Panc1 (cell line): ENCODE data around the gene AKAP6. TPM values are rescaled to one million over a fixed set of nuclear protein-coding genes. Genes with fewer than 3 reads are reported as not detected.

Source experiments
- ATAC-seq: fragments of 200-7000 bp; cut with Tn5 transposase; 2 replicates; pipeline ENCODE4 v1.9.1; 2020; ENCODE audit warnings: mild to moderate bottlenecking, moderate library complexity
- BruUV-seq: library from RNA; stranded (reverse); fragments of 400-500 nt; replicated peaks from 2 replicates; lab custom pipeline; 2021; lab: Mats Ljungman, UMichigan
- CTCF ChIA-PET: fragments of 300-600 bp; sonication (Branson Sonifier 250); formaldehyde crosslinking; loops from one replicate; lab custom pipeline; 2022; ENCODE audit warnings: antibody characterized with exemption; lab: Charles Lee
- POLR2A ChIA-PET: fragments of 300-600 bp; sonication (Branson Sonifier 250); formaldehyde crosslinking; loops from one replicate; lab custom pipeline; 2022; ENCODE audit warnings: antibody characterized with exemption; lab: Charles Lee
- DNase-seq: peaks from one replicate; pipeline ENCODE4 v3.0.0-alpha.2; 2010; ENCODE audit warnings: low read depth, low spot score
- H3K27ac ChIP-seq: 2 replicates; pipeline ENCODE4 v1.5.1; 2011; ENCODE audit warnings: mild to moderate bottlenecking, low read length, inconsistent platforms
- H3K27me3 ChIP-seq: fragments of 200-500 bp; sonication (Bioruptor generic); 2 replicates; pipeline ENCODE4 v1.6.0; 2014; ENCODE audit warnings: low read length, inconsistent platforms; ENCODE audit not compliant: control insufficient read depth, insufficient read depth
- H3K36me3 ChIP-seq: fragments of 200-500 bp; sonication (Bioruptor generic); 2 replicates; pipeline ENCODE4 v1.5.1; 2014; ENCODE audit warnings: inconsistent platforms, mild to moderate bottlenecking, low read length, moderate library complexity; ENCODE audit not compliant: control insufficient read depth, insufficient read depth
- H3K4me1 ChIP-seq: 2 replicates; pipeline ENCODE4 v1.5.1; 2011; ENCODE audit warnings: inconsistent platforms, mild to moderate bottlenecking, low read length, moderate library complexity; ENCODE audit not compliant: control insufficient read depth, insufficient read depth
- H3K4me3 ChIP-seq, 2 experiments: 2 replicates each; pipeline ENCODE4 v1.5.1; 2011 to 2012; ENCODE audit warnings: low read depth in 2 of 2, low read length in 2 of 2, mild to moderate bottlenecking in 2 of 2, inconsistent platforms in 1 of 2, moderate library complexity in 1 of 2
- H3K9me3 ChIP-seq: fragments of 200-500 bp; sonication (Bioruptor generic); 2 replicates; pipeline ENCODE4 v1.5.1; 2014; ENCODE audit warnings: low read depth, mild to moderate bottlenecking, inconsistent platforms, low read length, moderate library complexity; ENCODE audit not compliant: control insufficient read depth, insufficient read depth
- POLR2AphosphoS5 ChIP-seq: IDR thresholded peaks from 2 replicates; pipeline ENCODE4 v1.6.1; 2012; ENCODE audit warnings: mild to moderate bottlenecking, low read depth, low read length, moderate library complexity
- REST ChIP-seq, 2 experiments: IDR thresholded peaks; 2 replicates each; pipeline ENCODE4 v1.6.1; 2011 to 2012; ENCODE audit warnings: low read depth in 2 of 2, control low read depth in 1 of 2, low read length in 1 of 2, mild to moderate bottlenecking in 1 of 2, moderate library complexity in 1 of 2; ENCODE audit not compliant: insufficient read depth in 1 of 2
- SIN3A ChIP-seq: IDR thresholded peaks from 2 replicates; pipeline ENCODE4 v1.6.1; 2012; ENCODE audit warnings: low read depth, mild to moderate bottlenecking, low read length, moderate library complexity, borderline replicate concordance; ENCODE audit not compliant: insufficient read depth
- TCF7L2 ChIP-seq: IDR thresholded peaks from 2 replicates; pipeline ENCODE4 v1.6.1; 2011; ENCODE audit warnings: mild to moderate bottlenecking, low read depth, low read length, inconsistent platforms
- in situ Hi-C: cut with HindIII; loops from 2 replicates; pipeline ENCODE4 v1.10.0; 2016; ENCODE audit warnings: low sequenced_read_pairs, low pct_unique_long_range_greater_than_20kb
- intact Hi-C: fragments of 100-400 bp; cut with micrococcal nuclease; formaldehyde crosslinking; loops from one replicate; pipeline ENCODE4 v1.10.0; 2022; ENCODE audit not compliant: unreplicated experiment
- total RNA-seq: library from RNA; stranded (reverse); gene quantifications from one replicate; pipeline ENCODE4 v1.2.1, GENCODE V29; 2021; ENCODE audit not compliant: unreplicated experiment
- TF ChIP-seq, protein P1 (sequence below): fragments of 450-650 bp; IDR thresholded peaks from 2 replicates; pipeline ENCODE4 v1.5.1; 2017; ENCODE audit warnings: mild to moderate bottlenecking

Gene AKAP6
- total RNA-seq, 1 experiment from 2014 or later, result 0.82 TPM

DNA sequence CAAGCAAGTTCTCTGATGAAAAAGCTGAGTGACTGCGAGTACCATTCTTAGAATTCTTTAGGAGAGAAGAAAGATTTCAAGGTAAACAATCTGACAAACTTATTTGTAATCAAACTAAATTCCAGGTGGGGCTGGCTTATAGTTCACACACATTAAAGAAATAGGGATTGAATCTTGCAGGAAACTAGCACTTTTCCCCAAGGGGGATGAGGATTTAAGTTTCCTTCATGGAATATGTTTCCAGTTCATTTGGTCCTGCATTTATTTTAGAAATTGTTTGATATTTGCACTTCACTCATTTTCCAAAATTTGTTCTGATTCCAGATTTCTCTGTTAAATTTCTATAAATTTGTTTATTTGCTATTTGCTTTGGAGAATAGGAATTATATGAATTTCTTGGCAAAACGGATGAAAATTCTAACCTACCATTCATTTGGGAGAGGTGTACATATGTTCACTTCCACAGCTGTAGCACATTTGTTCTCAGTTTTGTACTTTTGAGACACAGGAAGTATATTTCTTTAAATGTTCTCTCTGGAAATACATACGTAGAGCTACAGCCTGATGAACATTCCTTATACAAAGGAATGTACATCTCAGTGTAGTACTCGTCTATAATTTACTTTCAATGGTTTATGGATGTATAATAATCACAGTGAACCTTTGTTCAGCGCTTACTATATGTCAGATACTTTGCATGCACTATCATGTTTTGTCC lies 145.5 kb downstream of the AKAP6 start:
- DNase-seq (no peak), ATAC-seq (no peak)
- Histone ChIP-seq H3K27me3 (peaks cover 4% of the 10 kb centered on the region; the same call in 1 of the 2 replicates), H3K36me3 (no peaks in the 10 kb centered on the region), H3K9me3 (no peaks in the 10 kb centered on the region), H3K27ac (no peak overlapping the region), H3K4me1 (no peaks in the 10 kb centered on the region), H3K4me3 (no peak overlapping the region)
- TF ChIP-seq REST (IDR thresholded peaks at IDR 0.05; ENCODE audit: insufficient read depth in 1 of 2, low read depth in 2 of 2, low read length in 1 of 2), result no peak
- TF ChIP-seq POLR2AphosphoS5, result no peak
- no peak for TF ChIP-seq SIN3A
- no peak for TF ChIP-seq TCF7L2
- TF ChIP-seq, protein P1, sequence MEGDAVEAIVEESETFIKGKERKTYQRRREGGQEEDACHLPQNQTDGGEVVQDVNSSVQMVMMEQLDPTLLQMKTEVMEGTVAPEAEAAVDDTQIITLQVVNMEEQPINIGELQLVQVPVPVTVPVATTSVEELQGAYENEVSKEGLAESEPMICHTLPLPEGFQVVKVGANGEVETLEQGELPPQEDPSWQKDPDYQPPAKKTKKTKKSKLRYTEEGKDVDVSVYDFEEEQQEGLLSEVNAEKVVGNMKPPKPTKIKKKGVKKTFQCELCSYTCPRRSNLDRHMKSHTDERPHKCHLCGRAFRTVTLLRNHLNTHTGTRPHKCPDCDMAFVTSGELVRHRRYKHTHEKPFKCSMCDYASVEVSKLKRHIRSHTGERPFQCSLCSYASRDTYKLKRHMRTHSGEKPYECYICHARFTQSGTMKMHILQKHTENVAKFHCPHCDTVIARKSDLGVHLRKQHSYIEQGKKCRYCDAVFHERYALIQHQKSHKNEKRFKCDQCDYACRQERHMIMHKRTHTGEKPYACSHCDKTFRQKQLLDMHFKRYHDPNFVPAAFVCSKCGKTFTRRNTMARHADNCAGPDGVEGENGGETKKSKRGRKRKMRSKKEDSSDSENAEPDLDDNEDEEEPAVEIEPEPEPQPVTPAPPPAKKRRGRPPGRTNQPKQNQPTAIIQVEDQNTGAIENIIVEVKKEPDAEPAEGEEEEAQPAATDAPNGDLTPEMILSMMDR, result no peak
- no TSS peak for BruUV-seq
- POLR2A ChIA-PET, result no interaction called here
- CTCF ChIA-PET, result no interaction called here
- intact Hi-C loops (no loop called here), in situ Hi-C loops (no loop called here)

DNA sequence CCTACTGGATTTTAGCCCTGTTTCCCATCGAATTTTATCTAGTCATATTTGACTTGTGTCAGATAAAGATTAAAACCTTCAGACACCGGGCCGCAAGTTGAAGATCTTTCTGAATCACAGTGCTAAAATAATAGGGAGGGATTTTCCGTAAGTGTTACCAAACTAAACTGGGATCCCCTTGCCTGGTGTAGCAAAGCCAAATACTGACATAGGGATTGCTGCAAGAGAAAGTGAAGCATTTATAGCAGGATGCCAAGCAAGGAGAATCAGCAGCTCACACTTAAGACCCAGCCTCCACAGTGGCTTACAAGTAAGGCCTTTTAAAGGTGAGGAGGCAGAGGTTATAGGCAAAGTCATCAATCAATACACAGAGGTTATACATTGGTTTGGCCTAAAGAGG lies 147.4 kb downstream of the AKAP6 start:
- CTCF ChIA-PET, result no interaction called here
- intact Hi-C loops, result no loop called here
- POLR2A ChIA-PET, result no interaction called here

More for the DNA sequence above, 147.4 kb downstream of the AKAP6 start:
- Histone ChIP-seq H3K27me3 (peaks cover 4% of the 10 kb centered on the region; the same call in 1 of the 2 replicates), H3K27ac (no peak overlapping the region), H3K4me1 (no peaks in the 10 kb centered on the region), H3K36me3 (no peaks in the 10 kb centered on the region), H3K9me3 (no peaks in the 10 kb centered on the region), H3K4me3 (no peak overlapping the region)
- no TSS peak for BruUV-seq
- in situ Hi-C loops, result no loop called here
- TF ChIP-seq POLR2AphosphoS5, result no peak
- TF ChIP-seq SIN3A, result no peak
- no peak for TF ChIP-seq REST (IDR thresholded peaks at IDR 0.05; ENCODE audit: insufficient read depth in 1 of 2, low read depth in 2 of 2, low read length in 1 of 2)
- TF ChIP-seq TCF7L2, result no peak
- TF ChIP-seq, protein P1, result no peak
- ATAC-seq, result no peak
- DNase-seq, result no peak
